NCI-H1417 (cell line): ENCODE results near the gene MPC1L.
A peak's percentile ranks its signal among the peaks of the same experiment; 100 is the strongest.
"Not testable (repeated sequence)": the region's sequence is repeated elsewhere in the genome, so short reads cannot be mapped to it uniquely, and the experiment has no call there.

ENCODE experiments used
- DNase-seq, 3 experiments: peaks; one replicate each; lab custom pipeline; 2025; lab: John Stamatoyannopoulos, UW

Gene MPC1L

DNA sequence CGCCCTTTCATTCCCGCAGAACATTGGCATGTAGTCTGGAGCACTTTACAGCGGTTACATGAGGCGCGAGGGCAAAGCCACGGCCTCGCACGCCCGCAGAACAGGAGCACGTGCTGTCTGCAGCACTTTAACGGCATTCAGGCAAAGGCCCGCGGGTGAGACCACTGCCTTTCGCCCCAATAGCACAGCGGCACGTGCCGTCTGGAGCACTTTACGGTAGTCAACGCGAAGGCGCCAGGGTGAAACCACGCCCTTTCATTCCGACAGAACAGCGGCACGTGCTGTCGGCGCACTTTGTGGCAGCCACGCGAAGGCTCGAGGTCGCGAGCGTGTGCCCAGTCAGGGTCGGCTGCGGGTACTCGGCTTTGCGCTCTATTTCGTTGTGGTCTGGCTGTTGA lies at the start of gene MPC1L:
Gene MPC1L, plus strand, starts transcription at position 290 of the 398 bp plus-strand sequence. CDS start 138 bp downstream, outside the sequence.
- DNase-seq = no peak

DNA sequence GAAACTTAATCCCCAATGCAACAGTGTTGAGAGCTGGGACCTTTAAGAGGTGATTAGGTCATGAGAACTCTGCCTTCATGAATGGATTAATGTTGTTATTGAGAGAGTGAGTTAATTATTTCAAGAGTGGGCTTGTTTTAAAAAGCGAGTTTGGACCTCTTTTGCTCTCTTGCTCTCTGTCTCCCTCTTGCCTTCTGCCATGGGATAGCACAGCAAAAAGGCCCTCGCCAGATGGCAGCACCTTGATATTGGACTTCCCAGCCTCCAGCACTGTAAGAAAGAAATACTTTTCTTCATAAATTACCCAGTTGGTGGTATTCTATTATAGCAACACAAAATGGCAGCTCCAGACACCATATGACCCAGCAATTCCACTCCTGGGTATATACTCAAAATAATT lies 49.5 kb upstream of the MPC1L start:
- peak in 1 of 3 experiments; percentile 26 for DNase-seq

- not testable (repeated sequence) for DNase-seq
Observed at GRCh38 chrX:40575411-40575810, 47.8 kb upstream of the MPC1L start.

GRCh38 chrX:40576291-40576690 lies 46.9 kb upstream of the MPC1L start:
- DNase-seq = no peak

DNA sequence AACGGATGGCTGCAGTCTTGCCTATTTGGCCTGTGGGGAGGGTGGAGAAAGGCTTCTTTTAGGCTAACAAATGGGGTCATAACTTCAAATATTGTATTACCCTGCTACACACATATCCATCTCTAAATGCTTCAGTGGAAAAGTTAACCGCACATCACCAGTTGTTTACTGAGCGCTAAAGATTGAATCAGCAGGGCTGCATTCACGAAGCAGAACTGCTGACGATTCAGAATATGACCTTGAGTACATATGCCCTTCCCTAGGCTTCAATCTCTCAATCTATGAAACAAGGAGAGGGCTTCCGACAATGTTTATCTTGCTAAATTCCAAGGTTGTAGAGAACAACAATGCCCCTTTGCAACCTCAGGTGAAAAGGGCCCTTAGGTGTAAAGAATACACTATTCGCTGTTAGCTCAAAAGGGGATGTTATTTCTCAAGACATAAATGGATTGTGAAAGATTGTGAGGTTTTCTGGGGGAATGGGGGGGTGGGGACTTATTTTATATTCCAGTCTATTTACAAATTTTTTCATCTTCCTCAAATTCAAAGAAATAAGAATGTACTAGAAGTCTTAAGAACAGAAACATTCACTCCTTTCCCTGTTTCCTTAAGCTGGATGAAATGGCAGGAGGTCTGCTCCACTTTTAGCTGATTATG lies 45.1 kb upstream of the MPC1L start:
- DNase-seq = peak in 1 of 3 experiments; percentile 42

GRCh38 chrX:40579141-40579540 lies 44.1 kb upstream of the MPC1L start:
- no peak for DNase-seq

GRCh38 chrX:40579900-40580536 lies 43.2 kb upstream of the MPC1L start:
- peak in 2 of 3 experiments; percentile 50 to 73 for DNase-seq

DNA sequence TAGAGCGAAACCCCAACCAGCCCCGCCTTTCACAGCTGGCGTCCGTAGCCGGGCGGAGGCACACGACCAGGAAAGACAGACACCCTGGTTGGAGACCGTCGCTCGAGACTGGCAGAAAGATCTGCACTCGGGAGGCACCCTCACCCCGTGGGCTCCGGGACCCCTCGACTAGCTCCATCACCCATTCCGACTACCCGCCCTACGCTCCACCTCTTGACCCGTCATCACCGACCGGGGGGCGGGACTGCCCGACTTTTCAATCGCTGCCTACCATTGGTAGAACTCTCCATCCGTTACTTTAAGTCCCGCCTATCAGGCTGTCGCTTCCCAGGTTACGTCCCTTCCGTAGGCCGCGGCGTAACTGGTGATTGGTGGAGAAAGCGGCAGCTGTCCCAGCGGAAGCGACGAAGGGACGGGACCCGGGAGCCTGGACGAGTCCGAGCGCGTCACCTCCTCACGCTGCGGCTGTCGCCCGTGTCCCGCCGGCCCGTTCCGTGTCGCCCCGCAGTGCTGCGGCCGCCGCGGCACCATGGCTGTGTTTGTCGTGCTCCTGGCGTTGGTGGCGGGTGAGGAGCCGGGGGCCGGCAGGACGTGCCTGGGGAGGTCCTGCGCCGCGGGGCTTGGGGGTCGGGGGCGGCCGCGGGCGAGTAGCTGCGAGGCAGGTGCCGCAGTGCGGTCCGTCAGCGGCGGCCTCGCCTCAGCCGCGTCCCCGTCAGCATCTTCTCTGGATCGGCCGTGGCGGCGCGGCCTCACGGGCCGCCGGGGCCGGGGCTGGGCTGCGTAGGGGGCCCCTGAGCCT lies 42.5 kb upstream of the MPC1L start, which contains the start of gene ATP6AP2:
Gene ATP6AP2, plus strand, starts transcription at position 434 of the 799 bp plus-strand sequence. Its CDS starts 96 bp downstream, at position 530.
- peak; percentile 90 to 99 (median 96) for DNase-seq

DNA sequence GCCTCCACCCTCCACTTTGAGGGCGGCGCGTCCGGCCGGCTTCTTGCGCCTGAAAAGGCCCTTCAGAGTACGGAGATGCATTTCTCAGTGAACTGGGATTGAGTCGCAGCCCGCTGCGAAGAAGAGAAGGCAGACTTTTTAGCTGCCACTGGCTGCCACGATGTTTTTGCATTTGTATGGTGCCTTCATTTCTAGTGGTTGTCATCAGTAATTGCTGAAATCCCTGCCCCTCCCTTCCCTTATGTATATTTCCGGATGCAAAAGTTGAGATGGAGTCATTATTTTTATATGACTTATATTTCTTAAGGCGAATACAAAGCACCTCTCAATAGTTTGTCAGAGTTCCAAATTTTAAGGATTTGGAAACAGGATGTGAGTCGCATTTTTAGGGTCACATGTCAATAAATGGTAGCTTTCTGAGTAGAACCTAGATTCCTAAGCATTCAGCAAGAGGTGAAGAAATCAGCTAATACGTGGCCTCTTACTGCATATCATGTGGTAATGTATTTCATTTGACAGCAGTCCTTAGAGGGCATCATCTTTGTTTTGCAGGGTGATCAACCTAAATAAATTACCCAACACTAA lies 41.8 kb upstream of the MPC1L start:
- DNase-seq = no peak

- DNase-seq = not testable (repeated sequence)
Observed at GRCh38 chrX:40582178-40582577, 41.0 kb upstream of the MPC1L start.

- DNase-seq = no peak
Observed at GRCh38 chrX:40582811-40583210, 40.4 kb upstream of the MPC1L start.

GRCh38 chrX:40587623-40588022 lies 35.6 kb upstream of the MPC1L start:
- not testable (repeated sequence) for DNase-seq

DNA sequence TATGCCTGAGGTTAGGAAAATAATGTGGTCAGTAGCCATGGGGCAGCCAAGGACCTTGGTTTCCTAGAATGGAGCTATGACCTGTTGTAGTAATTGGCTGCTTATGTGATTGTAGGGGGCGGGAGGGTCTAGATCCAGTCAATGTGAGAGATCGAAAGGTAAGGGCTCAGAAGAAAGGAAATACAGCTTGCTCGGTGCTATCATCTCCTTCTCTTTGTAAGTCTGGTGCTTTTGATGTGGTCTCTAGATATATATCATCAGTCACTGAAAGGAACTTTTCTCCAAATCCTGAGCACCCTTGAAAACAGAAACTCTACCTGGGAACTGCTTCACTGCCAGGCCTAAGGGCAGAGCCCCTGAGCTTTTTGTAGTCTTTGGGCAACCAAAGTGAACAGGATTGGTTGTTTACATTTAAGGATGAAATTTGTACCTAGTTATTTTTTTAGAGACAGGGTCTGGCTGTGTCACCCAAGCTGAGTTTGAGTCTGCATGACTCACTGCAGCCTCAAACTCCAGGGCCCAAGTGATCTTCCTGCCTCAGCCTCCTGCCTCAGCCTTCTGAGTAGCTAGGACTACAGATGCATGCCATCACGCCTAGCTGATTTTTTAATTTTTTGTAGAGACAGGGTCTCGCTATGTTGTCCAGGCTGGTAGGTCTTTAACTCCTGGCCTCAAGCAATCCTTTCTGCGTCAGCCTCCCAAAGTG lies 33.5 kb upstream of the MPC1L start:
- DNase-seq = not testable (repeated sequence)

DNA sequence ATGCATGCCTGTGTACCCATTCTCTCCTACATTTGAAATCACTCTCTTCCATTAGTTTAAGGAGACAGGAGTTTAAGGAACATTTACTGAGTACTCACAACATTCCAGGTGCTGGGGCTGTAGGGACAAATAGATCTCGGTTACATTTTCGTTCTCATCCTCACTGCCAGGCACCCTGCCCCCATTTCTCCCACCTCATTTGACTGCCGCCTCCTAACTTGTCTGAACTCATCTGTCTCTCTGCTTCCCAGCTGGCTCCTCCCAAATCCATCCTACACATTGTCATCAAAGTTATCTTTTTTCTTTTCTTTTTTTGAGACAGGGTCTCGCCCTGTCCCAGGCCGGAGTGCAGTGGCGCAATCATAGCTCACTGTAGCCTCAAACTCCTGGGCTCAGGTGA lies 19.8 kb upstream of the MPC1L start:
- no peak for DNase-seq

DNA sequence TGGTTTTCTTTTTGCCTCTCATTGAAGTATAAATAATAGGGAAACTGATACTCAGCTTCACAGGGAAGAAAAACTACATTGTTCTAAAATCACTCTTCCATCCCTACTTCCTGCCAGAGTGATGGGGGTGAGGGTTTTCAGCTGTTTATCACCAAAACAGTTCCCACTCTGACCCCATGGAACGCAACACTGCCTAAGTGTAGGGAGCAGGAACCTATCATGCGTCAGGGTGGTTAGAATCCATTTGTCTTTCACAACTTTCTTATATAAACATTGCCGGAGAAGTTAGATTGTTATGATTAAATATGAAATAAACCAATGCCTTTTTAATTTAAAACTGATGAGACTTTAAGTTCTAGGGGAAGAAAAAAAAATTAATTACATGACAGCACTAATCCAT lies 15.8 kb upstream of the MPC1L start:
- DNase-seq = no peak

DNA sequence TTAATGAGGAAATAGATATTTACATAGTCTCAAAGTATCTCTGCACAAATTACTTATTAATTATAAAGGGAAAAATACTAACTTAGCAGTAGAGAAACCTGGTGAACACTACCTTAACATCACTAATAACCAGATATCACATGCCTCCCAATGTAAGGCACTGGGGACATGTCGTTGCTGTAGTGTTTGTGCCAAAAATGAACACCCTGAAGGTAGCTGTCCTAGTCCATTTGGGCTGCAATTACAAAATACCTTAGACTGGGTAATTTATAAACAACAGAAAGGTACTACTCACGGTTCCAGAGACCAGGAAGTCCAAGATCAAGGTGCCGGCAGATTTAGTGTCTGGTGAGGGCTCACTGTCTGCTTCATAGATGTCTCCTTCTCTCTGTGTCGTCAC lies 10.7 kb upstream of the MPC1L start:
- DNase-seq = no peak

DNA sequence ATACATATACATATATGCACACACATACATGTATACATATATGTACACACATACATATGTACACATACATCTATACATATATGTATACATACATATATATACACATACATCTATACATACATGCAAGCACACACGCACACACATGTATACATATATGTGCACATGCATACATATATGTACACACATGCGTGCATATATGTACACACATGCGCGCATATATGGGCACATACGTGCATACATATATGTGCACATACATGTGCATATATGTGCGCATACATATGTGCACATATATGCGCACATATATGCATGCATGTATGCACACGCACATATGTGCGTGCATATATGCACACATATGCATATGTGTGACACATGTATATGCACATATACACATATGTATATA lies 7.3 kb upstream of the MPC1L start:
- DNase-seq = no peak

- DNase-seq = no peak
Observed at GRCh38 chrX:40617566-40617965, 5.7 kb upstream of the MPC1L start.

DNA sequence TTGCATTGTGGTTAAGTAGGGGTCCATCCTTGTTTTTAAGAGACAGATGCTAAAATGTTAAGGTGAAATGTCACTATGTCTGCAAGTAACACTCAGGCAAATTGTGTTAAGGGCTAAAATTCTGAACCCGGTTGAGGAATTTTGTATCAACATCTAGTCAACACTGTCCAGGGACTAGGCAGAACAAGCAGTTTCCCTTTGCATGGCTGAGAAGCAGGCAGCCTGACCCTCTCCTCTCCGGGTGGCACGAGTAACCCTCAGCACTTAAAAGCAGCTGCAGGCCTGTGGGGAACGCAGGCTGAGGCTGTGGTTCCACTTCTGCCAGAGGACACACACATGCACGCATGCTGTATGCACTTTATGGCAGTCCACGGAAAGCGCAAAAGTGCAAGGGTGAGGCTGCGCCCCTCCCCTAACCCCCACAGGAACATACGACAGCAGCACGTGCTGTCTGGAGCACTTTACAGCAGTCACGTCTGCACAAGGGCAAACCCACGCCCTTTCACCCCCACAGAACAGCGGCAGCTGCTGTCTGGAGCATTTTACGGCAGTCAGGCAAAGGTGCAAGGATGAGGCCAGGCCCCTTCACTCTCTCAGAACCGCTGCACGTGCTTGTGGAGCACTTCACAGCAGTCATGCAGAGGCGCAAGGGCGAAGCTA lies 619 bp upstream of the MPC1L start:
- no peak for DNase-seq

- DNase-seq = no peak
Observed at GRCh38 chrX:40623665-40624064, 437 bp downstream of the MPC1L start.

DNA sequence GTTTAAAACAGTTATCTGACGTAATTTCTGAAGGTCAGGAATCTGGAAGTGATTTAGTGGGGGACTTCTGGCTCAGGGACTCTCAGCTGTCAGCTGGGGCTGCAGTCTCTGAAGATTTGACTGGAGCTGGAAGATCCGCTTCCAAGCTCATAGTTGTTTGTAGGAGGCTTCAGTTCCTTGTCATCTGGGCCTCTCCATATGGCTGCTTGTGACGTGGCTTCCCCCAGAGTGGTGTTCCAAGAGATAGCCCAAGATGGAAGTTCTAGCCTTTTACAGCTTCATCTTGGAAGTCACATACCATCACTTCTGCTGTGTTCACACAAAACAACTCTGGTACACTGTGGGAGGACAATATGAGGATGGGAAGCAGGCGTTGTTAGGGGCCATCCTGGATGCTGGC lies 2.1 kb downstream of the MPC1L start:
- no peak for DNase-seq
